ENCODE data around the gene CCDC184.

- TF ChIP-seq, protein P1, sequence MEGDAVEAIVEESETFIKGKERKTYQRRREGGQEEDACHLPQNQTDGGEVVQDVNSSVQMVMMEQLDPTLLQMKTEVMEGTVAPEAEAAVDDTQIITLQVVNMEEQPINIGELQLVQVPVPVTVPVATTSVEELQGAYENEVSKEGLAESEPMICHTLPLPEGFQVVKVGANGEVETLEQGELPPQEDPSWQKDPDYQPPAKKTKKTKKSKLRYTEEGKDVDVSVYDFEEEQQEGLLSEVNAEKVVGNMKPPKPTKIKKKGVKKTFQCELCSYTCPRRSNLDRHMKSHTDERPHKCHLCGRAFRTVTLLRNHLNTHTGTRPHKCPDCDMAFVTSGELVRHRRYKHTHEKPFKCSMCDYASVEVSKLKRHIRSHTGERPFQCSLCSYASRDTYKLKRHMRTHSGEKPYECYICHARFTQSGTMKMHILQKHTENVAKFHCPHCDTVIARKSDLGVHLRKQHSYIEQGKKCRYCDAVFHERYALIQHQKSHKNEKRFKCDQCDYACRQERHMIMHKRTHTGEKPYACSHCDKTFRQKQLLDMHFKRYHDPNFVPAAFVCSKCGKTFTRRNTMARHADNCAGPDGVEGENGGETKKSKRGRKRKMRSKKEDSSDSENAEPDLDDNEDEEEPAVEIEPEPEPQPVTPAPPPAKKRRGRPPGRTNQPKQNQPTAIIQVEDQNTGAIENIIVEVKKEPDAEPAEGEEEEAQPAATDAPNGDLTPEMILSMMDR (IDR thresholded peaks at IDR 0.05; ENCODE audit: low read length), result no peak
- TF ChIP-seq EZH2 (IDR thresholded peaks at IDR 0.05; ENCODE audit: borderline replicate concordance, low read length), result no peak
Observed at GRCh38 chr12:48175613-48176416, 7.6 kb upstream of the CCDC184 start.
